Stimulated activated CD4-positive, alpha-beta T cell treated with anti-CD3 and anti-CD28 coated beads, Interleukin-12 subunit alpha, Interleukin-12 subunit beta, amount 100 ng/mL, for 48 hours (primary cell): Measurements from ENCODE around the gene B4GALNT3.

ENCODE experiments used
- DNase-seq, 3 donors: peaks; one replicate each; pipeline ENCODE4 v3.0.0-alpha.2; 2020; ENCODE audit warnings: low read depth in 2 of 3, low spot score in 1 of 3

The B4GALNT3 gene

DNA sequence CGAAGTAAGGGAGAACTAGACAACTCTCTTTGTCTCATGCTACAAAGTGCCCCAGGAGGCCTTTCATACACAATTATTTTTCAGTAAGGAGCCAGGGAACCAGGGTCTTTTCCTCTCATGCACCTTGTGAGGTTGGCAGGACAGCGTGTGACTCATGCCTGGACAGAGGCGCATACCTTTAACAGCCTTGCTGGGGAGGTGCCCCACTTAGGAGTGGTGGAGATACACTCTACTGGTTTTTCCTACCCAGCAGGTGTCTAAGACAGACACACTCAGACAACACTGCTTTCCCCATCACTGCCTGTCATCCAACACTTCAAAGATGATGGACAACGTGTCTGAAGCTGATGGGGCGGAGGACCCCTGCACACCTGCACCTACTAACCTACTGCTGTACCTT is 49.1 kb downstream of the B4GALNT3 start:
- DNase-seq, result no peak

DNA sequence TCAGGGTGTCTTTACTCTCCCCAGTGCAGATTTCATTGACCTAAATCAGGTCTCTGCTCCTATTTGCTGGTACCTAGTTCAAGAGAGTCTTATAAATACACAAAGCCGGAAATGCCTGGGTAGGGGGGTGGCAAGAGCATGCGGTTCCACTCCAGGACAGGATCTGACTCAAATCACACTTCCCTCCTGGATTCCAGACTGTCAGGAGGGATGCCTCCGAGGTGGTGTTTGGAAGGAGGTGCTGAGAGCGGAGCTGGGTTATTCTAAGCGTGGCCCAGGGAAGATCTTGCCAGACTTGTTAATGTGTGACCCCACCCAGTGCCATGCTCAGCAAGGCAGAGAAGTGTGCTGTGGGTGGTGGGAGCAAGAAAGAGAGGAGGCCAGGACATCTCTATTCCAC is 49.8 kb downstream of the B4GALNT3 start:
- DNase-seq, result no peak

DNA sequence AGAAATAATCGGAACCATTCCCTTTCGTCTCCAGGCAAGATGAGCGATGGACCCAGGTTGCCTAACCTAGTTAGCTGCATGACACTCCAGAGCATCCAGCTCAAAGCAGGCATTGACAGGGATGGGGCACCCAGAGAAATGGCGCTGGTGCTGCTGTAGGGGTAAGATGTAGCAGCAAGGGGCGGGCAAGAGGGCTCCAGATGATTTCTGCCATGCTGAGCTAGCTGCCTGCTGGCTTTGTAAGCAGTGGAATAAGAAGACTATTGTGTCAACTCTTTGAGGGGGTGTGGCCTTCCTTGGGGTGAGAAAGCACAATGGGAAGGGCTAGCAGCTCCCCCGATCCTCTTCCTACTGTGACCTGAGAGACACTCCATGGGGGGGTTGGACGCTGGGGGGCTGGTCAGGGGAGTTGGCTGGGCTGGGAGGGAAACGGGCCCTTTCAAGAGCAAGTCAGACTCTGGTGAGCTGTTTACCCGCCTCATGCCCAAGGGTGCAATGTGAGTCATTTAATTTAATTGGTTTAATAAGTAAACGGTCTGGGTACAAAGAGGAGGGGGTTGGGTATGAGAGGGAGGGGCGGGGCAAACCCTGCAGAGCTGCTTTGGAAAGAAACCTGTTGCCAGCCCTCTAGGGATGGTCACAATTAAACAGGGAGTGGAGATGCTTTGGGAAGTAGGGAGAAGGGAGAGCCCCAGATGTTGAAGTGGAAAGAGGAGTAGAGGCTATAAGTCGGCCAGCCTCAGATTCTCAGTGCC is 50.5 kb downstream of the B4GALNT3 start:
- no peak for DNase-seq

DNA sequence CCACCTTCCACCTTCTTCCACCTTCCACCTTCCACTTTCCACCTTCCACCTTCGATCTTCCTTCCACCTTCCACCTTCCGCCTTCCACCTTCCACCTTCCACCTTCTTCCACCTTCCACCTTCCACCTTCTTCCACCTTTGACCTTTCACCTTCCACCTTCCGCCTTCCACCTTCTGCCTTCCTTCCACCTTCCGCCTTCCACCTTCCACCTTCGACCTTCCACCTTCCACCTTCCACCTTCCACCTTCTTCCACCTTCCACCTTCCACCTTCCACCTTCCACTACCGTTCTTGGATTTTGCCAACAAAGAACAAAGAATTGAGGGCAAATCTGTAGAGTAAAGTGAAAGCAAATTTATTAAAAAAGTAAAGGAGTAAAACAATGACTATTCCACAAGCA is 53.2 kb downstream of the B4GALNT3 start:
- DNase-seq, result no peak

DNA sequence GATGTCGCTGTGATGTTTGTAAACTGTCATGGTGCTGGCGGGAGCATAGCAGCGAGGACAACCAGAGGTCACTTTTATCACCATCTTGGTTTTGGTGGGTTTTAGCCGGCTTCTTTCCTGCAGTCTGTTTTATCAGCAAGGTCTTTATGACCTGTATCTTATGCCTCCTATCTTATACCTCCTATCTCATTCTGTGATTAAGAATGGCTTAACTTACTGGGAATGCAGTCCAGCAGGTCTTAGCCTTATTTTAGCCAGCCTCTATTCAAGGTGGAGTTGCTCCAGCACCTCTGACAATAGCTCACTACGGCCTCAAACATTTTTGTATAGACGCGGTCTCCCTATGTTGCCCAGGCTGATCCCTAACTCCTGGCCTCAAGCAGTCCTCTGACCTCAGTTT is 53.7 kb downstream of the B4GALNT3 start:
- no peak for DNase-seq

DNA sequence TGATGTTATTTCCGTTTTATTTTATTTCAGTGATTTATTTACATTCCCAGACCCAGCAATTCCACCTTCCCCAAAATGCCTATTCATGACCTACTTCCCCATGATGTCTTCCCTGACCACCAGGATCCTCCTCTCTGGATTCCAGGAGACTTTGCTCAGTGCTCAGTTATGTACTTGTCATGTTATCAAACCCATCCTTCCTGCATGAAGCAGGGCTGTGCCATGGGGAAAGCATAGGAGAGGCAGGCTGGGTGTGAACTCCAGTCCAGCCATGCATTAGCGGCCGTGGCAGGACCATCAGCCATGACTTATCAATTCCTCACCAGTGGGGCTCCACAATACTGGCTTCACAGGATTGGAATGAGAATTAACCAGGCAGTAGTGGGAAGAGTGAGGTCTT is 57.8 kb downstream of the B4GALNT3 start:
- DNase-seq, result no peak

DNA sequence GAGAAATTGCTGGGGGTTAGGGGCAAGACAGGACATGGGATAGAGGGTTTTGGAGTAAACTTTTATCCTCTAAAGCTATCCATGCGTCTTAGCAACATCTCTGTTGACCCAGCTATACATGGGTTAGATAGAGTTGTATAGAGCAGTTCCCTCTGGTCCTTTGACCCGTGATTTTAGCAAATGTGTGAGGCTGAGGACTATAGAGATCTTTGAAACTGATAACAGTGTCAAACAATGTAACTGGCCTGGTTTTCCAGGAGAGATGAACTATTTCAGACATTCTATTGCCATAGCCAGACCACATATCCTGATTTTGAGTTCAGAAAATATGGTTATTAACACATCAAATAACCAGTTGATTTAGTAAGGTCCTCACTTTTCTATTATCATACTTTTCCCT is 60.4 kb downstream of the B4GALNT3 start:
- no peak for DNase-seq

DNA sequence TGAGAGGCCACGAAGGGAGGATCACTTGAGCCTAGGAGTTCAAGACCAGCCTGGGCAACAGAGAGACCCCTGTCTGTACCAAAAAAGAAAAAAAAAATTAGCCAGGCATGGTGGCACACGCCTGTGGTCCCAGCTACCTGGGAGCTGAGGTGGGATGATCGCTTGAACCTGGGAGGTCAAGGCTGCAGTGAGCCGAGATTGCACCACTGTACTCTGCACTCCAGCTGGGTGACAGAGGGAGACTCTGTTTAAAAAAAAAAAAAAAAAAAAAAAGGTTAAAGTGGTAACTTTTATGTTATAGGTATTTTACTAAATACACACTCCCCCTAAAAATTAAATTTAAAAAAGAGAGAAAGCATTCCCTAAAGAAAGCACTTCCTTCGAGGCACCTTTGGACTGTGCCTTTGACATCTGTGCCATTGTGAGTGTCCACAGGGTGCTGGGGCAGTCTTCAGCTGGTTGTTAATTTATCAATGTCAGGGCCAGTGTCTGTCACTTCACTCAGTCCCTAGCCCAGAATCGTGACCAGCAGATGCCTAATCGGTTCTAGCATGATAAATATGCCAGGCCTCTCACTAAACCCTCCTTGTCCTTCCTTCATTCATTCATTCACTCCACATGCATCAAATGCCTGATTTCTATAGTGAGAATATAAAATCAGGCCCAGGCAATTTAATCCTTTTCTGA is 63.1 kb downstream of the B4GALNT3 start:
- DNase-seq, result no peak

DNA sequence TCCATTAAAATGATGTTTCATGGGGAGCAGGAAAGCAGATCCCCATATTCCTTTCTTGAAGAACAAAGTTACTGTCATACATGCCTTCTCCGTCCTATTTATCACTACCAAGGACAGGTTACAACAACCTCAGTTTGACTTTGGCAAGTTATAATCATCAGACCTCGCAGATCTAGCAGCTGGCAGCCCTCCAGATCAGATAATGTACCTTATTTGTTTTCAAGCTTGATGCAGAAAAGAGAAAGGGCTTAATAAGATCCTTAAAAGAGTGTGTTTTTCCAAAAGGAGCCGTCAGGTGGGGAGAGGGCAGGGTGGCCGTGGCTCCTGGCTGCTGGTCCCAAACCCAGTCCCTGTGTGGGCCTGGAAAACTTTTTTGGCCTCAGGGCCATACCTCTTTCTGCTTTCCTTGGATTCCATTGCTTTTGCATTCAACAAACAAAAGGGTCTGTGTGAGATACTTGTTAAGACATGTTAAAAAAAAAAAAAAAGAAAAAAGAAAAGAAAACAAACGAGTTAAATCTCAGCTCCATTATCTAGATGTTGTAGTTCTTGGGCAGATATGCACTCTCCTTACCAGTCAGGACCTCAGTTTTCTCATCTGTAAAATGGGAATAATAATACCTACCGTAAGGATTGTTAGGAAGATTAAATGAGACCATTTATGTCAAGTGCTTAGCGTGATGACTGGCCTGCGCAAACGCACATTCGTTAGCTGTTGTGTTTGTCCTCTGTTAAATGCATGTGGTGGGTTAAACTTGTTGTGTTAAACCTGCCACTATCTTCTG is 64.6 kb downstream of the B4GALNT3 start:
- no peak for DNase-seq

DNA sequence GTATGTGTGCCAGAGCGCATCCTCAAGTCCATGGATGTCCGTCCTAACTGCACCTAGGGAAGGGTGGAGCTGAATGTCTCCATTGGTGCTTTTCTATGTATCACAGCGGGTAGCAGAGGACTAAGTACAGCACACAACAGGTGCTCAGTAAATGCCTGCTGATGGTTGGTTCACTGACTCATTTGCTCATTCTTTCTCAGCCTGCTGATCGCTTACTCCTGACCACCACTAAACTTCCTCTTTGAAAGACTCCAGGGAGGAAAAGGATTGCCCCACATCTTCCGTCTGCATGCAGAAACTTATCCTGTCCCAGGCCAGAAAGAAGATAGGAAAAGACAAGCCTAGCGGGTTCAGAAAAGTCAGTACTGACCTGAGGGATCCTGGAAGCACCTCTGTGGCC is 66.3 kb downstream of the B4GALNT3 start:
- no peak for DNase-seq

DNA sequence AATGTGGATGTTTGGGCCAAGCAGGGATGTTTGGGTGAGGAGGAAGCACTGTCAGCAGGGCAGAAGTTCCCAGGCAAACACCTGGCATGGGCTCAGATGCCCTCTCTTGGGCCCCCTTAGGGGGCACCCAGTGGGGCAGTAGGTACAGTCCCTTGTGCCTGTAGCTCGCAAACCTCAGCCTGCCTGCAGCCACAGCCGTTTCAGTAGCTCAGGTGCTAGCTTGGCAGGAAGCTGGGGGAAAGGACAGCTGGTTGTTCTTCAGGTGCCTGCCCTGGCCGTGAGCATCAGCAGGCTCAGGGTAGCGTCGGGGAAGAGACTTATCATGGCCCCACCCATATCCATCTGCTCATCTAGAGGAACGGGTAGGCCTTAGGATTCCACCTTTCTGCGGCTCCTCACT is 67.5 kb downstream of the B4GALNT3 start:
- DNase-seq, result no peak

DNA sequence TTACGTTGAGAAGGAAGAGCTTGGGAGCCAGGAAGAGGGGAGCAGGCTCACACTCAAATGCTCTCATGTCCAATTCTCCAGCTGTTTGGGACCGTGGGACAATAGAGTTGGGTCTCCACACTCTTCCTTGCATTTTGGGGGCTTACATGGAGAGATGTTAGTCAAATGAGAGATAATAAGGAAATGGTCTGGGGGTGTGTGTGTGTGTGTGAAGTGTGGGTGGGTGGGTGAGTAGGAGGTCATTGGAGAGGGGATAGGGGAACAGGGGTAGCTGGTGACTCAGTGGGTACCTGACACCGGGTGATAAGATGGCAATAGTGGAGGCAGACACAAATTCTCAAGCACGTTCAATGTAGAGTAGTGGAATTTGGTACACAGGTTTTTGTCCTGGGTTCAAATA is 68.0 kb downstream of the B4GALNT3 start:
- DNase-seq, result no peak

DNA sequence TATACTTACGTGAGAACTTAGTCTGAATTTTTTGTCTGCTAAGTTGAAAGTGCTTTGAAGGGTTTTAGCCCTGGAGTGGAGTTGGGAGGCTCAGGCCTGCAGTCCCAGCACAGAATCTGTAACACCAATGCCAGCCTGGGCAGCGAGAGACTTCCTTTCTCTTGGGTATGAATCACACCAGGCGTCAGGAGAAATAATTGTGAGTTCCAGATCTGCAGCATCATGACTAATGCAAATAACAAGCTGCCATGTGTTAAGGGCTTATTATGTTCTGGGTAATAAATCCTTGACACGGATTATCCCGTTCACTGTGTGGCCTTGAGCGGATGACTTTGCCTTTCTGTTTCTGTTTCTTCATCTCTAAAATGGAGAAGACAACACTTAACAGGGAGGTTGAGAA is 70.6 kb downstream of the B4GALNT3 start:
- no peak for DNase-seq

DNA sequence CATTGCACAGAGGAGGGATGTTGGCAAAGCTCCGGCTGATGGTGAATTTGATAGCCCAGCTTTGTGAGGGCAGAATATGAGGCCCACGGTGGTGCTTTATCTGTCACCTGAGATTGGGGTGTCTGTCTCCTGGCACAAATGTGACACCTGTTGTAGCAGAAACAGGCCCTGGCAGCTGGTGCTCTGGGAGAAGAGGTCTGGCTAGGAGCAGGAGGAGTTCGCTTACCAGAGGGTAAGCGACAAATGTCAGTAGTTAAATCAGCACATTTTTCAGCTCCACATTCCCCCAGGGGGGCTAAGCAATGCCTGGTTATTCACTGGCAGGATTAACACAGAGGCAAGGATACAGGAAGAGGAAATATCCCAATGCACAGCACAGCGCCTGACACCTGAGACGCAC is 71.1 kb downstream of the B4GALNT3 start:
- no peak for DNase-seq

DNA sequence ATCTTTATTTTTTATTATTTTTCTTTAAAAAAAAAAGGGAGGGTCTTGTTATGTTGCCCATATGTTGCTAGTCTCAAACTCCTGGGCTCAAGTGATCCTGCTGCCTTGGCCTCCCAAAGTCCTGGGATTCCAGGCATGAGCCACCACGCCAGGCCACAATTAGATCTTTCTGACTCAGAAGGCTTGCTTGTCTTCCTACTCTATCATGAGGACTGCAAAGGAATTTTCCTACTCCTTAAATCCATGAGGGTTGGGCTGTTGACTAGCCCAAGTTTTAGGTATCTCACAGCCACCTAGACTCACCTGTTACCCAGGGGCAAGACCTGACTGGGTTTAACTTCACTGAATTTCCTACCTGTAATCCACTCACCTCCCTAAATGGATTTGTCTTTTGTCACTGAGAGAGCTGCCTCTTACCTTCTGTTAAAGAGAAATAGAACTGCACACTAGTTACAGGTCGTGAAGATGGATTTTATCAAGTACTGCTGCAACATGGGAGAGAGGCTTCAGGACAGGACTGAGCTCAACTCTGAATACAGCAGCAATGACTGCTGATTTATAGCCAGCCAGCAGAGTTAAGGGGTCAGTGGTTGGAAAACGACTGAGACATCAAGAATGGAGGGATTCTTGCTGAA is 72.3 kb downstream of the B4GALNT3 start:
- no peak for DNase-seq

DNA sequence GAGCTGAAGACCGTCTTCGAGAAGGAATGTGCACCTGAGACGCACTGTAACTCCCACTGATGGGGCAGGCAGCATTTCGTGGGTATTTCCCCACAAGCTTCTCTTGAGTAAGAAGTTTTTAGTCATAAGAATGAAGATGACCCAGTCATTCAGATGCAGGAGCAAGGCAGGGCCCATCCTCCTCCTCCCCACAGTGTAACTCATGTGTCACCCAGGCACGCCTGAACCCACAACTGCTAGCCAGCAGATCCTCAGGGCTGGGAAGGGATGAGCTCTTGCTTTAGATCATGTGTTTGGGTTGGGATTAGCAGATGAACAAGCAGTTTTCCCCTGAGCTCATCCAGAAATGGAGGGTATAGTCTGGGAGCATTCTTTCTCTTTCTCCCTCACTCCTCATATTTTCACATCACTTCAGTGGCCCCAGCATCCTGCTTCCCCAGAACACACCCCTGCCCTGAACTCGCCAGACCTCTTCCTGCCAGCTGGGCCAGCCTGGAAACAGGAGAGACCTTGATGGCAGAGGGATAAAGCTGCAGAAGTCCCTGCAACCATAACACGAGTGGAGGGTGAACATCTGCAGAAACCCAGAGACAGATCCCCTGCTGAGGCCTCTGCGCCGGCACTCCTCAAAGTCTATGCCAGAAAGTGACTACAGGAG is 73.3 kb downstream of the B4GALNT3 start:
- no peak for DNase-seq

DNA sequence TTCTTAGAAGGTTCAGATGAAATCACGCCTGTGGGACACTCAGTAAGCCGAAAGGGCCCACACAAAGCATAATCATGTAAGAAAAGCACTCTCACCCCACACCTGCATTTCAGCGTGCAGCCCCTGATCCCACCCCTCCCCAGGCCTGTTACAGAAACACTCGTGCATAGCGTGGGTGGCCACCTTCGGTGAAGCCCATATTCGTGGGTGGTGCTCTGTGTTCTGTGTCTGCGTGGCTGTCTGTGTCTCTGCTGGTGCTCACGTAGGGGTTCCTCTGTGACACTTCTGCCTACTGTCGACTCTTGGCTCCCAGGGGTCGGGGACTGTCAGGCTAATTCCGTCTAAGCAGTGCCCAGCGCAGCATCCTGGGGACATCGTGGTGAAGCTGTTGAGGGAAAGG is 74.0 kb downstream of the B4GALNT3 start:
- DNase-seq, result no peak

DNA sequence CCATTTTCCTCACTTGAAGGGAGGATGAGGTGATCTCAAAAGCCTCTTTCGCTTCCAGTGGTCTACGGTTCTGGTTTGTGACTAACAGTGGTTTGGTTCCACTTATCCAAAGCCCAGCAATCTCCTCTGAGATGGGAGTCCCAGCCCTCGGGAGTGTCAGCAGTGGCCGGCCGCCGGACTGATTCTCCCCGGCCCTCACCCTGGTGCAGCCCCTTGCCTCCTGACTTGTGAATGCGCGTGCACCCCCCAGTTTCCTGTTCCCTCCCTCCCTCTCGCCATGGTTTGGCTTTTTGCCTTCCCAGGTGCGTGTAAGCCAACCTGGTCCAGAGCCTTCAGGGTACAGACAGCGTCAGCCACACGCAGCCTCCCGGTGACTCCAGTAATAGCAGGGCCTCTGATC is 74.5 kb downstream of the B4GALNT3 start:
- no peak for DNase-seq

DNA sequence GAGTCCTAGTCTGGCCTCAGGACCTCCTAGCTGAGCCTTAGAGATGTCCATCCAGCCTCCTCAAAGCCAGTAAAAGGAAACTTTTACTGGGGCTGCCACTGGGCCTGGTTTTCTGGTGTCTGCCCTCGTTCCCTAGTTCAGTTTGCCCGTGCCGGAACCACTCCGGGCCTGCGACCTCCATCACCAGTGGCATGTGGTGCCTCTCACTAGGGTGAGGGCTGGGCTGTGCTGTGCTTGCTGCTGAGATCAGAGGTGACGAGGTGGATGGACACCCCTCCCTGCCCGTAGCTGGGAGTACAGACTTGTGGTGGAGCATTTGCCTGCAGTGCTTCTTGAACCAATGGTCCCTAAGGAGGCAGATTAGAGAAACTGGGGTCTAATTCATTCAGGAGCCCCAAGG is 75.7 kb downstream of the B4GALNT3 start:
- no peak for DNase-seq

DNA sequence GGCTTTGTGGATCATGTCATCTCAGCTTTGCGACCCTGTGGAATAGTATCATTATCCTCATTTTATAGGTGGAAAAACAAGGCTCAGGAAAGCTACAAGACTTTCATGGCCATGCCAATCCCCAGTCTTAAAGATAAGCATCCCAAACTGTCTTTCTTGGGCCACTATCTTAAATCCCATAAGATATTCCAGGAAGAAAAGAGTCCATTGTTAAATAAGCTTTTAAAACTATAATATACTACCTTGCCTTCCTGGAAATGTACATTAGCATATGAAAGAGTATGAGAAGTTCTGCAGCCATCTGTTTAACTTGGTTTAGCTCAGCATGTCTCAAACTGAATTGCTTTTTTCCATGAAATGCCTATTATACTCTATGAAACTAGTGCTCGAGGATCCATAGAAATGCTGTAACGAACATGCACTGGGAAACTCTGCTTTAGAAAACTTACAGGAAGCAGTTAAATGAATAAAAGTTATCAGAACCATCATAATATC is 77.1 kb downstream of the B4GALNT3 start:
- no peak for DNase-seq

DNA sequence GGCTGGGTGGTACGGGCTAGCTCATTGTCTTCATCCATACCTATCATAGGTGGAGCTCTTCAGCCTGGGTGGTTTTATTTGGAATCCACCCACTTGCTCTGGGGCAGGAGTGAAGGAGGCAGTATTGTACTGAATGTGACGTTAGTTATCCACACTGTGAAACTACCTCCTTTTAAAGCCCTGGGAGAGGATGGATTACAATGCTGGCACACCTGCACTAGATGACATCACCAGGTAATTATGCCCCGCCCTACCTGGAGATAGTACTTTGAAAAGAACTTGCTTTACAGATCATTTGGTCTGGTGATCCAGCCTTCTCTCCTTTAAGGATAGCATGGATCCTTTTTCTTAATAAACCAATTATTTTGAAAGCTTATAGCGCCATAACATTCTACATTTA is 78.0 kb downstream of the B4GALNT3 start:
- no peak for DNase-seq
